ENCODE results near the gene MGLL.

DNA sequence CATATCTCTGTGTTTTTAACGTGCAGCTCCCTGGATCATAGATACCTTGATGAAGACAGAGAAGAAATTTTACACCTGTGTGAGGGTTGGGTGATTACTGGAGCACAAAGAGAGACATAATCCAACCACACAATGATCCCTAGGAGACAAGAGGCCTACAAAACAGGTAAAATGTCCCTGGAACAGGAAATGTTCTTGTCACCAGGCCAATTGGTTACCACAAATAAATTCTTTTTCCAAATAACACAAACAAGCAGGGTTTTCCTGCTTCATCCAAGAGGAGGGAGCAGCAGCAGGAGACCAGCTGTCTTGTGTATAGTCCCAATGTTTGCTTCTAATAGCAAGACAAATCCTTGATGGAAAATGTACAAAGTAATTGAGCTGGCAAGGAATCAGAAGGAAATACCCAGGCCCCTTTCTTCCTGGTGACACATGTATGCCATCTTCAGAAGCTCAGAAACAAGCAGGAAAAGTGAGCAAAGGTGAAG is 1.4 kb downstream of the MGLL start:
- TF ChIP-seq, protein P1, sequence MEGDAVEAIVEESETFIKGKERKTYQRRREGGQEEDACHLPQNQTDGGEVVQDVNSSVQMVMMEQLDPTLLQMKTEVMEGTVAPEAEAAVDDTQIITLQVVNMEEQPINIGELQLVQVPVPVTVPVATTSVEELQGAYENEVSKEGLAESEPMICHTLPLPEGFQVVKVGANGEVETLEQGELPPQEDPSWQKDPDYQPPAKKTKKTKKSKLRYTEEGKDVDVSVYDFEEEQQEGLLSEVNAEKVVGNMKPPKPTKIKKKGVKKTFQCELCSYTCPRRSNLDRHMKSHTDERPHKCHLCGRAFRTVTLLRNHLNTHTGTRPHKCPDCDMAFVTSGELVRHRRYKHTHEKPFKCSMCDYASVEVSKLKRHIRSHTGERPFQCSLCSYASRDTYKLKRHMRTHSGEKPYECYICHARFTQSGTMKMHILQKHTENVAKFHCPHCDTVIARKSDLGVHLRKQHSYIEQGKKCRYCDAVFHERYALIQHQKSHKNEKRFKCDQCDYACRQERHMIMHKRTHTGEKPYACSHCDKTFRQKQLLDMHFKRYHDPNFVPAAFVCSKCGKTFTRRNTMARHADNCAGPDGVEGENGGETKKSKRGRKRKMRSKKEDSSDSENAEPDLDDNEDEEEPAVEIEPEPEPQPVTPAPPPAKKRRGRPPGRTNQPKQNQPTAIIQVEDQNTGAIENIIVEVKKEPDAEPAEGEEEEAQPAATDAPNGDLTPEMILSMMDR (conservative IDR thresholded peaks at IDR 0.05), result no peak
- no peak for TF ChIP-seq ZFX (IDR thresholded peaks at IDR 0.05)

All from C4-2B (cell line).